Stimulated activated CD4-positive, alpha-beta T cell treated with anti-CD3 and anti-CD28 coated beads, Interleukin-12 subunit alpha, Interleukin-12 subunit beta, amount 100 ng/mL, for 48 hours (primary cell): ENCODE measurements around the gene PODXL.

Experiments
- DNase-seq, 3 donors: peaks; one replicate each; pipeline ENCODE4 v3.0.0-alpha.2; 2020; ENCODE audit warnings: low read depth in 2 of 3, low spot score in 1 of 3

Gene PODXL

GRCh38 chr7:131455001-131455400, 101.4 kb downstream of the PODXL start:
- no peak for DNase-seq

- no peak for DNase-seq
These were observed 101.9 kb downstream of the PODXL start for GRCh38 chr7:131454498-131454897.
